A549 (cell line): ENCODE results near the gene HOXB7. TPM values are rescaled to one million over a fixed set of nuclear protein-coding genes. Genes with fewer than 3 reads are reported as not detected.

Source experiments
- ATAC-seq, 2 experiments: fragments of 200-7000 bp in 1 of 2; fragments of >200 bp in 1 of 2; cut with Nextera tagmentation in 1 of 2; cut with Tn5 transposase in 1 of 2; 3 replicates each; pipeline versions ENCODE4 v1.8.0 to v1.9.1; 2018 to 2020; ENCODE audit warnings: mild to moderate bottlenecking in 1 of 2, moderate library complexity in 1 of 2
- CTCF ChIA-PET: fragments of 300-600 bp; sonication (Branson Sonifier 250); formaldehyde crosslinking; extraction: SDS; loops from one replicate; lab custom pipeline; 2021; ENCODE audit warnings: antibody characterized with exemption, inconsistent platforms; lab: Yijun Ruan, JAX
- POLR2A ChIA-PET: fragments of 350-600 bp; formaldehyde crosslinking; extraction: SDS; loops from one replicate; lab custom pipeline; 2021; ENCODE audit warnings: antibody characterized with exemption, inconsistent platforms; lab: Yijun Ruan, JAX
- DNase-seq, 2 experiments: peaks; one replicate each; pipeline versions ENCODE4 v3.0.0 to v3.0.0-alpha.2; 2011 to 2016; ENCODE audit warnings: low read depth in 1 of 2, low spot score in 1 of 2
- FAIRE-seq: peaks from 2 replicates; lab custom pipeline; 2011; peaks lifted over from hg19 to GRCh38; lab: Jason Lieb, UNC
- H3K27ac ChIP-seq, 2 experiments: fragments of >200 bp; sonication (Bioruptor Twin); formaldehyde crosslinking; 3 replicates each; pipeline ENCODE4 v1.5.1; 2016 to 2017
- H3K4me1 ChIP-seq: fragments of >200 bp; sonication (Bioruptor Twin); formaldehyde crosslinking; 3 replicates; pipeline ENCODE4 v1.6.1; 2016
- H3K4me2 ChIP-seq: fragments of >200 bp; sonication (Bioruptor Twin); formaldehyde crosslinking; 3 replicates; pipeline ENCODE4 v1.6.1; 2016
- H3K4me3 ChIP-seq: fragments of >200 bp; sonication (Bioruptor Twin); formaldehyde crosslinking; 3 replicates; pipeline ENCODE4 v1.5.1; 2016
- H3K9me3 ChIP-seq: fragments of >200 bp; sonication (Bioruptor Twin); formaldehyde crosslinking; 3 replicates; pipeline ENCODE4 v1.6.1; 2016
- BCL3 ChIP-seq: fragments of >200 bp; sonication (Bioruptor Twin); formaldehyde crosslinking; IDR thresholded peaks from 3 replicates; pipeline ENCODE4 v1.6.1; 2016
- CHD4 ChIP-seq: fragments of 200-600 bp; sonication (generic); IDR thresholded peaks from 2 replicates; pipeline ENCODE4 v1.6.1; 2016; ENCODE audit warnings: antibody characterized with exemption, mild to moderate bottlenecking, borderline replicate concordance
- EHMT2 ChIP-seq: fragments of 200-600 bp; sonication (generic); IDR thresholded peaks from 2 replicates; pipeline ENCODE4 v1.6.1; 2016; ENCODE audit warnings: antibody characterized with exemption, low read depth, mild to moderate bottlenecking, moderate library complexity
- HOXA7 ChIP-seq: fragments of 250-450 bp; sonication (Bioruptor Pico); IDR thresholded peaks from 2 replicates; pipeline ENCODE4 v1.5.0; 2020; ENCODE audit warnings: mild to moderate bottlenecking, moderate library complexity
- JUN ChIP-seq, 2 experiments: fragments of >200 bp; sonication (Bioruptor Twin); formaldehyde crosslinking; IDR thresholded peaks; 2 replicates in 1 of 2; 3 replicates in 1 of 2; pipeline ENCODE4 v1.6.1; 2016 to 2017
- JUNB ChIP-seq: fragments of >200 bp; sonication (Bioruptor Twin); formaldehyde crosslinking; IDR thresholded peaks from 2 replicates; pipeline ENCODE4 v1.6.1; 2016
- MAX ChIP-seq: IDR thresholded peaks from 2 replicates; pipeline ENCODE4 v1.6.1; 2012
- NPAS2 ChIP-seq: fragments of 250-450 bp; sonication (Bioruptor Pico); IDR thresholded peaks from 2 replicates; pipeline ENCODE4 v1.8.0; 2022; ENCODE audit warnings: mild to moderate bottlenecking, moderate library complexity, borderline replicate concordance
- PHF8 ChIP-seq: fragments of 200-600 bp; sonication (generic); IDR thresholded peaks from 2 replicates; pipeline ENCODE4 v1.6.1; 2016; ENCODE audit warnings: low read depth, mild to moderate bottlenecking, antibody characterized with exemption, moderate library complexity, borderline replicate concordance
- POLR2A ChIP-seq: IDR thresholded peaks from 2 replicates; pipeline ENCODE4 v1.6.1; 2012; ENCODE audit warnings: mild to moderate bottlenecking, low read length
- POLR2AphosphoS2 ChIP-seq: conservative IDR thresholded peaks from 2 replicates; pipeline ENCODE4 v1.6.1; 2012; ENCODE audit warnings: low read length, improper control_type of control experiment, inconsistent platforms
- TFCP2L1 ChIP-seq: fragments of 250-450 bp; sonication (Bioruptor Pico); IDR thresholded peaks from 2 replicates; pipeline ENCODE4 v1.5.0; 2021; ENCODE audit warnings: mild to moderate bottlenecking
- ZSCAN20 ChIP-seq: fragments of 250-450 bp; sonication (Bioruptor Pico); IDR thresholded peaks from 2 replicates; pipeline ENCODE4 v1.8.0; 2022; ENCODE audit warnings: mild to moderate bottlenecking, moderate library complexity
- WGBS: methylation state at CpG from one replicate; pipeline ENCODE4 v1.1.6; 2017; ENCODE audit errors: missing lambda C conversion rate; 5-methylcytosine and 5-hydroxymethylcytosine counted together
- polyA plus RNA-seq, 4 experiments: library from polyadenylated mRNA; depleted of rRNA in 3 of 4; stranded (reverse); fragments of >200 nt; fragmentation: RNase III in 1 of 4; extraction: RNeasy Plus Mini Kit Qiagen cat#74134 plus additional on column Dnase treatment in 1 of 4; gene quantifications; 2 replicates in 3 of 4; 3 replicates in 1 of 4; pipeline ENCODE4 v1.2.3, GENCODE V29; 2011 to 2017
- TF ChIP-seq, protein P1 (sequence below): fragments of 200-600 bp; sonication (generic); IDR thresholded peaks from 2 replicates; pipeline ENCODE4 v1.6.1; 2016; ENCODE audit warnings: antibody characterized with exemption, mild to moderate bottlenecking, moderate library complexity
- TF ChIP-seq, protein P2 (sequence below): IDR thresholded peaks from 2 replicates; pipeline ENCODE4 v1.6.1; 2012; ENCODE audit warnings: low read depth, borderline replicate concordance

The HOXB7 gene
- polyA plus RNA-seq, 2 of the 4 experiments (the other 2 are of a cell fraction) = 22.3 to 32.3 TPM

- POLR2A ChIA-PET = interaction anchor here (0.5 to 2.9 kb wide), 12 partner anchors 11 to 576 kb away, joined by 3 to 45 read pairs (median 5); partner anchors contain the start of genes HOXB8 and NFE2L1
- DNase-seq (peak; percentile 50 to 74), ATAC-seq (peak; percentile 37 to 65), FAIRE-seq (no peak)
- peak overlapping the region; percentile 72 for H3K4me3 ChIP-seq
- CTCF ChIA-PET = interaction anchor here (0.6 to 9.7 kb wide), 22 partner anchors 10 to 1078 kb away, joined by 3 to 118 read pairs (median 5); partner anchors contain the start of gene HOXB8
- 19% methylated on average over 23 of the region's 66 CpGs for WGBS
- peak overlapping the region; percentile 92 for H3K4me2 ChIP-seq
- H3K27ac ChIP-seq = peak overlapping the region; percentile 89 to 95
- no peak for TF ChIP-seq NPAS2 (CRISPR knock-in tag)
- no peak for TF ChIP-seq CHD4
- TF ChIP-seq JUN (IDR thresholded peaks at IDR 0.05) = 0 out of 5 replicates have a peak, but pooled peaks of 1 of the 2 experiments have one; percentile 8
- TF ChIP-seq BCL3 = no peak
- TF ChIP-seq, protein P1, sequence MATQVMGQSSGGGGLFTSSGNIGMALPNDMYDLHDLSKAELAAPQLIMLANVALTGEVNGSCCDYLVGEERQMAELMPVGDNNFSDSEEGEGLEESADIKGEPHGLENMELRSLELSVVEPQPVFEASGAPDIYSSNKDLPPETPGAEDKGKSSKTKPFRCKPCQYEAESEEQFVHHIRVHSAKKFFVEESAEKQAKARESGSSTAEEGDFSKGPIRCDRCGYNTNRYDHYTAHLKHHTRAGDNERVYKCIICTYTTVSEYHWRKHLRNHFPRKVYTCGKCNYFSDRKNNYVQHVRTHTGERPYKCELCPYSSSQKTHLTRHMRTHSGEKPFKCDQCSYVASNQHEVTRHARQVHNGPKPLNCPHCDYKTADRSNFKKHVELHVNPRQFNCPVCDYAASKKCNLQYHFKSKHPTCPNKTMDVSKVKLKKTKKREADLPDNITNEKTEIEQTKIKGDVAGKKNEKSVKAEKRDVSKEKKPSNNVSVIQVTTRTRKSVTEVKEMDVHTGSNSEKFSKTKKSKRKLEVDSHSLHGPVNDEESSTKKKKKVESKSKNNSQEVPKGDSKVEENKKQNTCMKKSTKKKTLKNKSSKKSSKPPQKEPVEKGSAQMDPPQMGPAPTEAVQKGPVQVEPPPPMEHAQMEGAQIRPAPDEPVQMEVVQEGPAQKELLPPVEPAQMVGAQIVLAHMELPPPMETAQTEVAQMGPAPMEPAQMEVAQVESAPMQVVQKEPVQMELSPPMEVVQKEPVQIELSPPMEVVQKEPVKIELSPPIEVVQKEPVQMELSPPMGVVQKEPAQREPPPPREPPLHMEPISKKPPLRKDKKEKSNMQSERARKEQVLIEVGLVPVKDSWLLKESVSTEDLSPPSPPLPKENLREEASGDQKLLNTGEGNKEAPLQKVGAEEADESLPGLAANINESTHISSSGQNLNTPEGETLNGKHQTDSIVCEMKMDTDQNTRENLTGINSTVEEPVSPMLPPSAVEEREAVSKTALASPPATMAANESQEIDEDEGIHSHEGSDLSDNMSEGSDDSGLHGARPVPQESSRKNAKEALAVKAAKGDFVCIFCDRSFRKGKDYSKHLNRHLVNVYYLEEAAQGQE = peak; percentile 42; the same call in 1 of the 2 replicates
- TF ChIP-seq, protein P2, sequence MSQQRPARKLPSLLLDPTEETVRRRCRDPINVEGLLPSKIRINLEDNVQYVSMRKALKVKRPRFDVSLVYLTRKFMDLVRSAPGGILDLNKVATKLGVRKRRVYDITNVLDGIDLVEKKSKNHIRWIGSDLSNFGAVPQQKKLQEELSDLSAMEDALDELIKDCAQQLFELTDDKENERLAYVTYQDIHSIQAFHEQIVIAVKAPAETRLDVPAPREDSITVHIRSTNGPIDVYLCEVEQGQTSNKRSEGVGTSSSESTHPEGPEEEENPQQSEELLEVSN = 0 out of 2 replicates have a peak, but pooled peaks have one; percentile 14
- TF ChIP-seq EHMT2 = no peak
- TF ChIP-seq TFCP2L1 = 0 out of 2 replicates have a peak, but pooled peaks have one; percentile 21
- TF ChIP-seq POLR2AphosphoS2 = peak; percentile 70; the same call in 1 of the 2 replicates
- TF ChIP-seq JUNB = no peak
- peak; percentile 63; the same call in 1 of the 2 replicates for TF ChIP-seq HOXA7 (CRISPR knock-in tag)
- peak; percentile 20 for TF ChIP-seq MAX
- TF ChIP-seq, all 56 proteins: peak for 7
- H3K4me1 ChIP-seq = peaks cover 15% of the 10 kb centered on the region; the same call in 2 of the 3 replicates
- H3K9me3 ChIP-seq = no peaks in the 10 kb centered on the region
Measured at GRCh38 chr17:48624544-48625494, 14.0 kb upstream of the HOXB7 start.

GRCh38 chr17:48624118-48624517 is 13.3 kb upstream of the HOXB7 start:
- no peak for TF ChIP-seq ZSCAN20
- TF ChIP-seq PHF8 = no peak
- TF ChIP-seq POLR2A = no peak
- TF ChIP-seq, all 56 proteins: peak for 0
- no peak for ATAC-seq
- DNase-seq = no peak
- ChIA-PET CTCF (interaction anchor here (0.9 to 9.7 kb wide), 13 partner anchors 8 to 544 kb away, joined by 3 to 84 read pairs (median 4); no protein-coding TSS in a partner anchor), POLR2A (interaction anchor here (2.3 to 2.9 kb wide), 3 partner anchors 10 to 576 kb away, joined by 12 to 45 read pairs (median 30); partner anchors contain the start of genes HOXB8 and NFE2L1)
- no peak for FAIRE-seq
- H3K4me1 ChIP-seq = peaks cover 15% of the 10 kb centered on the region
- no peaks in the 10 kb centered on the region for H3K9me3 ChIP-seq
- peak overlapping the region; percentile 92 for H3K4me2 ChIP-seq
- no peak overlapping the region; a peak in 2 of 6 replicates for H3K27ac ChIP-seq
- H3K4me3 ChIP-seq = peak overlapping the region; percentile 72
- WGBS = 88% methylated on average over 5 of the region's 5 CpGs
